ENCODE measurements around the gene GTF2I. TPM values are rescaled to one million over a fixed set of nuclear protein-coding genes. Genes with fewer than 3 reads are reported as not detected.

The GTF2I gene
- total and polyA plus RNA-seq, 2 experiments from 2014 or later, result 204 to 219 TPM

DNA sequence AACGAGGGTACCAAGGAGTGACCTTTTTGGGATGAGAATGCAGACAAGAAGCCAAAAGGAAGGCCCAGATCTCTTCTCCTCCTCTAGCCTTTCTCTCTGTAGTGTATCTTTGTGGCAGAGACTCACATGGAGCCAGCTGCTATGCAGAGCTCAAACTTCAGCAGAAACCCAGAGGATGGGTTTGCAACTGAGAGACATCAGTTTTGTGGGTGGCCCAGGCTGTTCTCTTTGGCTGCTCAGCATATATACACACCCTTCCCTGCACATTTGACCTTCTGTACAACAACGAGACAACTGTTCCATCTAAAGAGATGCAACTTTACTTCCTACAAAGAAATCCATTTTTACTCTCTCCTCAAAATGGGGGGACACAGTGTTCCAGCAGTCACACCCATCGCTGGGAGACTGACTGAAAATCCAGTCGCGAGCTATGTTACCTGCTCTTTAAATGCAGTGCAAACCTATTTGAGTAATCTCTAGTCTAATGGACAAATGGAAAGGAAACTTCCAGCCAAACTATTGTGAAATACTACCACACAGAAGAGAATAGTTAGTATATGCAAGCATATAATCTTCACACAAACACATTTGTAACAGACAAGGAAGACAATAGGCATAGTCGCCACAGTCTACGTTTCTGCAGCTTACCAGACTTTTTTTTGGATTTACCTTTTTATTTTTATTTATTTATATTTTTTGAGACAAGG lies 51.2 kb downstream of the GTF2I start (continued):
- TF ChIP-seq, protein P1, sequence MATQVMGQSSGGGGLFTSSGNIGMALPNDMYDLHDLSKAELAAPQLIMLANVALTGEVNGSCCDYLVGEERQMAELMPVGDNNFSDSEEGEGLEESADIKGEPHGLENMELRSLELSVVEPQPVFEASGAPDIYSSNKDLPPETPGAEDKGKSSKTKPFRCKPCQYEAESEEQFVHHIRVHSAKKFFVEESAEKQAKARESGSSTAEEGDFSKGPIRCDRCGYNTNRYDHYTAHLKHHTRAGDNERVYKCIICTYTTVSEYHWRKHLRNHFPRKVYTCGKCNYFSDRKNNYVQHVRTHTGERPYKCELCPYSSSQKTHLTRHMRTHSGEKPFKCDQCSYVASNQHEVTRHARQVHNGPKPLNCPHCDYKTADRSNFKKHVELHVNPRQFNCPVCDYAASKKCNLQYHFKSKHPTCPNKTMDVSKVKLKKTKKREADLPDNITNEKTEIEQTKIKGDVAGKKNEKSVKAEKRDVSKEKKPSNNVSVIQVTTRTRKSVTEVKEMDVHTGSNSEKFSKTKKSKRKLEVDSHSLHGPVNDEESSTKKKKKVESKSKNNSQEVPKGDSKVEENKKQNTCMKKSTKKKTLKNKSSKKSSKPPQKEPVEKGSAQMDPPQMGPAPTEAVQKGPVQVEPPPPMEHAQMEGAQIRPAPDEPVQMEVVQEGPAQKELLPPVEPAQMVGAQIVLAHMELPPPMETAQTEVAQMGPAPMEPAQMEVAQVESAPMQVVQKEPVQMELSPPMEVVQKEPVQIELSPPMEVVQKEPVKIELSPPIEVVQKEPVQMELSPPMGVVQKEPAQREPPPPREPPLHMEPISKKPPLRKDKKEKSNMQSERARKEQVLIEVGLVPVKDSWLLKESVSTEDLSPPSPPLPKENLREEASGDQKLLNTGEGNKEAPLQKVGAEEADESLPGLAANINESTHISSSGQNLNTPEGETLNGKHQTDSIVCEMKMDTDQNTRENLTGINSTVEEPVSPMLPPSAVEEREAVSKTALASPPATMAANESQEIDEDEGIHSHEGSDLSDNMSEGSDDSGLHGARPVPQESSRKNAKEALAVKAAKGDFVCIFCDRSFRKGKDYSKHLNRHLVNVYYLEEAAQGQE (IDR thresholded peaks at IDR 0.05; ENCODE audit: unreplicated experiment), result no peak
- no peak for TF ChIP-seq STAT1 (IDR thresholded peaks at IDR 0.05; ENCODE audit: unreplicated experiment)

DNA sequence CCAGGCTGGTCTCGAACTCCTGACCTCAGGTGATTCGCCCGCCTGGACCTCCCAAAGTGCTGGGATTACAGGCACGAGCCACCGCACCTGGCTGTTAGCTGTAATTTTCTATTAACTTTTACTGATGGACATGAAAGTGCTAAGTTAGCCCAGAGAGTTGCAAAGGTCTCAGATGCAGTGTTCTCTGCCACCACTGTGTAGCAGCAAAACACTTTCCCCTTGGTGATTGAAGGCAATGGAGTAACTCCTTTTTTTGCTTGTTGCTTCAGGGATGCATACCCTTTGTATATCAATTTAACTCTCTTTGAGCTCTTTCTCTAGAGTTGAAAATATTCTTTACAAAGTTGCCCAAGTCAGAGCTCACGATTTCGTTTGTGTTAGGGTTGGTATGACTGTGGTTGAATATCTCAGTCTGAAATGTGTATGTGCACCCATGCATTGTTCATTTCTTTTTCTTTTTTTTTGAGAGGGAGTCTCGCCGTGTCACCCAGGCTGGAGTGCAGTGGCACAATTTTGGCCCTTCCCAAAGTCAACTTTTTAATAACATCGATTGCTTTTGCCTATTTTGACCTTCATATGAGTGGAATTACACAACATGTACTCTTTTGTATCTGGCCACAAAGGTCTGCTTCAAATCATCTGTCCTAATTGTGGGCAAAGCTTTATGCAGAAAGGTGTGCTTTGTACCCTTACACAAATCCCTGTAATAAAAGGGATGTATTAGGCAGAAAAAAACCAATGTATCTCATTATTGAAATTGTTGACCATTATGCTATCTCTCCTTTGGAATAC lies 52.6 kb downstream of the GTF2I start:
- DNase-seq (ENCODE audit: low spot score) (peak; percentile 26), ATAC-seq (peak; percentile 44; the same call in 1 of the 3 replicates)
- Mint-ChIP-seq H3K27ac (no peak overlapping the region), H3K27me3 (ENCODE audit: insufficient read depth, low read depth, poor library complexity) (peaks cover 6% of the 10 kb centered on the region), H3K36me3 (ENCODE audit: low read depth) (peaks cover 99% of the 10 kb centered on the region), H3K4me3 (no peak overlapping the region), H3K9me3 (peaks cover 7% of the 10 kb centered on the region; the same call in 2 of the 3 replicates), H3K4me1 (no peaks in the 10 kb centered on the region)
- Histone ChIP-seq H3K36me3 (ENCODE audit: insufficient read depth) (peaks cover 74% of the 10 kb centered on the region), H3K4me3 (no peak overlapping the region), H3F3A (replicated peaks; ENCODE audit: low read depth) (peaks cover 30% of the 10 kb centered on the region; the same call in 1 of the 2 replicates), H3K4me2 (no peak overlapping the region), H4K20me1 (replicated peaks; ENCODE audit: insufficient read depth) (peaks cover 10% of the 10 kb centered on the region; the same call in 1 of the 2 replicates), H3K79me2 (replicated peaks; ENCODE audit: insufficient read depth) (peaks cover 29% of the 10 kb centered on the region), H3K27me3 (ENCODE audit: insufficient read depth) (no peaks in the 10 kb centered on the region), H3K9me2 (ENCODE audit: insufficient read depth) (no peaks in the 10 kb centered on the region), H3K27ac (ENCODE audit: low read depth) (peak overlapping the region; percentile 64; the same call in 1 of the 2 replicates), H3K4me1 (ENCODE audit: insufficient read depth) (no peaks in the 10 kb centered on the region), H2AFZ (no peak overlapping the region)
- TF ChIP-seq POLR2AphosphoS5 (IDR thresholded peaks at IDR 0.05; ENCODE audit: low read depth), result no peak
- TF ChIP-seq, protein P2, sequence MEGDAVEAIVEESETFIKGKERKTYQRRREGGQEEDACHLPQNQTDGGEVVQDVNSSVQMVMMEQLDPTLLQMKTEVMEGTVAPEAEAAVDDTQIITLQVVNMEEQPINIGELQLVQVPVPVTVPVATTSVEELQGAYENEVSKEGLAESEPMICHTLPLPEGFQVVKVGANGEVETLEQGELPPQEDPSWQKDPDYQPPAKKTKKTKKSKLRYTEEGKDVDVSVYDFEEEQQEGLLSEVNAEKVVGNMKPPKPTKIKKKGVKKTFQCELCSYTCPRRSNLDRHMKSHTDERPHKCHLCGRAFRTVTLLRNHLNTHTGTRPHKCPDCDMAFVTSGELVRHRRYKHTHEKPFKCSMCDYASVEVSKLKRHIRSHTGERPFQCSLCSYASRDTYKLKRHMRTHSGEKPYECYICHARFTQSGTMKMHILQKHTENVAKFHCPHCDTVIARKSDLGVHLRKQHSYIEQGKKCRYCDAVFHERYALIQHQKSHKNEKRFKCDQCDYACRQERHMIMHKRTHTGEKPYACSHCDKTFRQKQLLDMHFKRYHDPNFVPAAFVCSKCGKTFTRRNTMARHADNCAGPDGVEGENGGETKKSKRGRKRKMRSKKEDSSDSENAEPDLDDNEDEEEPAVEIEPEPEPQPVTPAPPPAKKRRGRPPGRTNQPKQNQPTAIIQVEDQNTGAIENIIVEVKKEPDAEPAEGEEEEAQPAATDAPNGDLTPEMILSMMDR (conservative IDR thresholded peaks at IDR 0.05; ENCODE audit: low read depth in 2 of 2), result peak; percentile 12 to 21; a peak in 1 of 4 replicates
- TF ChIP-seq CREB1 (CRISPR knock-in tag; IDR thresholded peaks at IDR 0.05; ENCODE audit: low read depth), result no peak
